Stimulated activated CD8-positive, alpha-beta memory T cell treated with anti-CD3 and anti-CD28 coated beads, Interleukin-15, amount 100 ng/mL, for 1 hour (primary cell): ENCODE results near the gene INPPL1.
"Not testable (repeated sequence)": the region's sequence is repeated elsewhere in the genome, so short reads cannot be mapped to it uniquely, and the experiment has no call there.

Experiments
- DNase-seq: peaks from one replicate; pipeline ENCODE4 v3.0.0-alpha.2; 2020; ENCODE audit warnings: low read depth

Gene INPPL1, protein sequence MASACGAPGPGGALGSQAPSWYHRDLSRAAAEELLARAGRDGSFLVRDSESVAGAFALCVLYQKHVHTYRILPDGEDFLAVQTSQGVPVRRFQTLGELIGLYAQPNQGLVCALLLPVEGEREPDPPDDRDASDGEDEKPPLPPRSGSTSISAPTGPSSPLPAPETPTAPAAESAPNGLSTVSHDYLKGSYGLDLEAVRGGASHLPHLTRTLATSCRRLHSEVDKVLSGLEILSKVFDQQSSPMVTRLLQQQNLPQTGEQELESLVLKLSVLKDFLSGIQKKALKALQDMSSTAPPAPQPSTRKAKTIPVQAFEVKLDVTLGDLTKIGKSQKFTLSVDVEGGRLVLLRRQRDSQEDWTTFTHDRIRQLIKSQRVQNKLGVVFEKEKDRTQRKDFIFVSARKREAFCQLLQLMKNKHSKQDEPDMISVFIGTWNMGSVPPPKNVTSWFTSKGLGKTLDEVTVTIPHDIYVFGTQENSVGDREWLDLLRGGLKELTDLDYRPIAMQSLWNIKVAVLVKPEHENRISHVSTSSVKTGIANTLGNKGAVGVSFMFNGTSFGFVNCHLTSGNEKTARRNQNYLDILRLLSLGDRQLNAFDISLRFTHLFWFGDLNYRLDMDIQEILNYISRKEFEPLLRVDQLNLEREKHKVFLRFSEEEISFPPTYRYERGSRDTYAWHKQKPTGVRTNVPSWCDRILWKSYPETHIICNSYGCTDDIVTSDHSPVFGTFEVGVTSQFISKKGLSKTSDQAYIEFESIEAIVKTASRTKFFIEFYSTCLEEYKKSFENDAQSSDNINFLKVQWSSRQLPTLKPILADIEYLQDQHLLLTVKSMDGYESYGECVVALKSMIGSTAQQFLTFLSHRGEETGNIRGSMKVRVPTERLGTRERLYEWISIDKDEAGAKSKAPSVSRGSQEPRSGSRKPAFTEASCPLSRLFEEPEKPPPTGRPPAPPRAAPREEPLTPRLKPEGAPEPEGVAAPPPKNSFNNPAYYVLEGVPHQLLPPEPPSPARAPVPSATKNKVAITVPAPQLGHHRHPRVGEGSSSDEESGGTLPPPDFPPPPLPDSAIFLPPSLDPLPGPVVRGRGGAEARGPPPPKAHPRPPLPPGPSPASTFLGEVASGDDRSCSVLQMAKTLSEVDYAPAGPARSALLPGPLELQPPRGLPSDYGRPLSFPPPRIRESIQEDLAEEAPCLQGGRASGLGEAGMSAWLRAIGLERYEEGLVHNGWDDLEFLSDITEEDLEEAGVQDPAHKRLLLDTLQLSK

DNA sequence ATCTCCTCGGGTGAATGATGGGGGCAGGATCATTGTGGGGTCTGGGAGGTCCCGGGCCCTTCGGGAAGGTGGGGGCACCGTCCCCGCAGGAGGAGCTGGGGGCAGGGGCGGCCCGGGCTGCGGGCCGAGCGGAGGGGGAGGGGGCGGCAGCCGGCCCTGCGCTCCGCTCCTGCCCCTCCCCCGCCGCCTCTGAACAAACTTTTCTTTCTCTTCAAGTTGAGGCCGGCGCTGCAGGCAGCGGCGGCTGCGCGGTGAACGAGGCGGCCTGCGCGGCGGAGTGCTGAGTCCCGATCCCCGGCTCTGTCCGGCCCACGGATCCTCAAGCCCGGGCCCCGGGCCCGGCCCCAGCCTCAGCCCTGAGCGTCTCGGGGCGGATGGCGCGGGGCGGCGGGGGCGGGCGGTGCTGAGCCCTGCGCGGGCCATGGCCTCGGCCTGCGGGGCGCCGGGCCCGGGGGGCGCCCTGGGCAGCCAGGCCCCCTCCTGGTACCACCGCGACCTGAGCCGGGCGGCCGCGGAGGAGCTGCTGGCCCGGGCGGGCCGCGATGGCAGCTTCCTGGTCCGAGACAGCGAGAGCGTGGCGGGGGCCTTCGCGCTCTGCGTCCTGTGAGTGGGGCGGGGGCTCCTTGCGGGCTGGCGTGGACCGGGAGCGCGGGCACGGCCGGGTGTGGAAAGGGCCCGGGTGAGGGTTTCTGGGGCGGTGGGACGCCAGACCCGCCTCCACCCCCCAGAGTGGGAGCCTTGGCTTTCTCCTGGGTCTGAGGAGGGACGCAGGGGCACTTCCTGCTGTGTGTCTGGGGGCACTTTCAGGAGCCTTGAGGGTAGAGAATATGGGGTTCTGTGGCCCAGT, at the start of gene INPPL1:
TSS of gene INPPL1 (plus strand) at position 204 of the 847 bp plus-strand sequence. CDS start at position 422, 218 bp downstream.
- no peak for DNase-seq

DNA sequence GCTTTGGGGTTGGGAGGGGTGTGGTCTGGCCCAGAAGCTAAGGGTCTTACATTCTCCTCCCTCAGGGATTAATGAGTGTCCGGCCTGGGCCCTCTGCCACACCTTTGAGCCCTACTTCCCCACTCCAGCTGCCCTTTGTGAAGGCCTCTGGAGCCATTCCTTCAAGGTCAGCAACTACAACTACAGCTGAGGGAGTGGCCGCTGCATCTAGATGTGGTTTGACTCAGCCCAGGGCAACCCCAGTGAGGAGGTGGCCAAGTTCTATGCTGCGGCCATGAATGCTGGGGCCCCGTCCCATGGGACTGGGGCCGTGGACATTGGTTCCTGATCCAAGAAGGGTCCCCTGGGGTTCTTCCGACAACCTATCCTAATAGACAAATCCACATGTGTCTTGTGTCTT, 46.9 kb upstream of the INPPL1 start:
- no peak for DNase-seq

DNA sequence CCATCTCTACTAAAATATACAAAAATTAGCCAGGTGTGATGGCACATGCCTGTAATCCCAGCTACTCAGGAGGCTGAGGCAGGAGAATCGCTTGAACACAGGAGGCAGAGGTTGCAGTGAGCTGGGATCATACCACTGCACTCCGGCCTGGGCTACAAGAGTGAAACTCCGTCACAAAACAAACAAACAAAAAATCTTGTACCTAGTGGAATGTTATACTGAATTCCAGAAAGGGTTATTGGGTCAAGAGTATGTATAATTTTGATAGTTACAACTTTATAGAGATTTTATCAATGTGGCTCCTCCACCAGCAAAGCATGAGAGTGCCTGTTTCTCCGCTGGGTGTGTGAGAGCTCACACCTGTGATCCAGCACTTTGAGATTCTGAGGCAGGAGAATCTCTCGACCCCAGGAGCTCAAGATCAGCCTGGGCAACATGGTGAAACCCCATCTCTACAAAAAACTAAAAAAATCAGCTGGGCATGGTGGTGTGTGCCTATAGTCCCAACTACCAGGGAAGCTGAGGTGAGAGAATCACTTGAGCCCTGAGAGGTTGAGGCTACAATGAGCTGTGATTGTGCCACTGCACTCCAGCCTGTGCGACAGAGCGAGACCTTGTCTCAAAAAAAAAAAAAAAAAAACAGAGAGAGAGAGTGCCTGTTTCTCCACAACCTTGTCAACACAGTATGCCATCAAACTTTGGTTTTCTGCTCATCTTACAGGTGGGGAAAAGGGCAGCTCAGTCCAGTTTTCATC, 45.3 kb upstream of the INPPL1 start:
- DNase-seq: no peak

DNA sequence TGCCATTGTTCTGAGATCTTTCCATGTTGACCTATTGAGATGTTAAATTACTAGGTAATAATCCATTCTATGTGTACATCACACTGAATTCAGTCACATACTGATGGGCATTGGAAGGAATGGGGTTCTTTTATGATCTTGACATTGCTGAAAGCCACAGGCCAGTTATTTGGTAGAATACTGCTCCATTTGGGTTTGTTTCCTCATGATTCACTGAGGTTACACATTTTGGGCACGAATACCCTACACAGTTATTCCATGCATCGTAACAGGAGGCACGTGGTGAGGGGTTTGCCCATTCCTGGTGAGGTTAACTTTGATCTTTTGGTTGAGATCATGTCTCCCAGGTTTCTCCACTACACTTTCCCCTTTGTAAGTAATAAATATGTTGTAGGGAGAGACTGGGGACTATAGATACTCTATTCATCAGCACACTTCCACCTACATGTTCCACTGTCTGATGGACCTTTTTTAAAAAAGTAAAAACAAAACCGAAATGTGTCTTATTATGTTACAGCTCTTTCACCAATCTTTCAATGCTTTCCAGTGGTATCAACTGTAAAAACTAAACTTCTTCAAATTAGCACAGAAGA, 44.7 kb upstream of the INPPL1 start:
- DNase-seq: no peak

DNA sequence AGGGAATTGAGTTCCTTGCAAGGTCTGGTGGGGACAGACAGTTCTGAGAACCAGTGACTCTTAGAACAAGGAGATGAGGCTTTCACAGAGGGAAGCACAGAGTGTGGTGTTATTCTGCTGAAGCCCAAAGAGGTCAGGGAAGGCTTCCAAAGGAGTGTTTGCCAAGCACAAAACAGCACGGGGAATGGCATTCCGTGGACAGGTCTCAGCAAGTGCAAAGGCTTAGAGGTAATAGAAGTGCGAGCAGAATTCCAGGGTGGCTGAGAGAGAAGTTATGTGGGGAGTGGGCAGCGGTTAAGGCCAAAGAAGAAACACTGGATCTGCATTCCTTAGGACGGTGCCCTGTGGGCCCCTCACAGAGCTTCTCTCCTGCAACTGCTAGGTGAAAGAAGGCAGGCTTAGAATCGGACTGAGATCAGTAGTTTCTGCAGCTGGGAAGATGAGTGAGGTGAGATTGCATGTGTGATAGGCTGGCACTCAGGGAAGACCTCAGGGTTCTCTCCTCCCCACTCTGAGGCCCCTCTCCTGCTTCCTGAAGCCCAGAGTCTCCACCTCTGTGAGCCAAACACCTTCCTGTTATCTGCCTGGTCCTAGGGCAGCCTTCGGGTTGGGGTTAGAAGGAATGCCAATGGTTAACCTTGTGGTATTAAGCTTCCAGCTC, 43.5 kb upstream of the INPPL1 start:
- DNase-seq: not testable (repeated sequence)

DNA sequence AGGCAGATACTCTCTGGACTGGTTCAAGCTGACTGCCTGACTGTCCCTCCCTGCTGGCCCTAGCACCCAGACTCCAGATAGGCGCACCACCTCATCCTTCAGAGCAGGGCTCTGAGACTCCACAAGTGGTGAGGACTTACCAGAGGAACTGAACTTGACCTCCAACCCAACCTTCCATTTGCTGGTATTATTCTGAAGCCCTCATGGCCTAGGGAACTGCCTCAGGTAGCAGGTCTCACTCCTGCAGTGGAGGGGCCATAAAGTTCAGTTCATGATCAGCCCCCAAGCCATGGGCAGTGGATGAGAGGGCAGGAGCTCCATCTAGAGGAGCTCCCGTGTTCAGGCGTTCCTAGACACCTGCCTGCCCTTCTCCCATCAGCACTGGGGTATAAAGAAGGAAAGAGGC, 43.0 kb upstream of the INPPL1 start:
- not testable (repeated sequence) for DNase-seq

DNA sequence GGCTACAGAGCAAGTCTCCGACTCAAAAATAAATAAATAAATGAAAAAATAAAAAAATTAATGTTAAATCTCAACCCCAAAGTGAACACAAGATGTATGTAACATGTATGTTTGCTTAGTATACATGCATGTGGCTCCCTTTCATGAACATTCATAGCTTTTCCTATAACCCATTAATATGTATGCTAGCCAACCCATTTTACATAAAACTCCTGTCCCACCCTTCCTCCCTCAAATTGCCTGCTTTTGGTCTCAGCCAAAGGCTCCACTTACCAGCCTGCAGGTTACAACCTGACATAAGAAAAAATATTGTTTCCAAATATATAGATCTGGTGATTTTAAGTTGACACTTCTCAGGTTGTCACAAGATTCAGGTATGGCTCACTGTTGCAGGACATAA, 36.3 kb upstream of the INPPL1 start:
- no peak for DNase-seq

DNA sequence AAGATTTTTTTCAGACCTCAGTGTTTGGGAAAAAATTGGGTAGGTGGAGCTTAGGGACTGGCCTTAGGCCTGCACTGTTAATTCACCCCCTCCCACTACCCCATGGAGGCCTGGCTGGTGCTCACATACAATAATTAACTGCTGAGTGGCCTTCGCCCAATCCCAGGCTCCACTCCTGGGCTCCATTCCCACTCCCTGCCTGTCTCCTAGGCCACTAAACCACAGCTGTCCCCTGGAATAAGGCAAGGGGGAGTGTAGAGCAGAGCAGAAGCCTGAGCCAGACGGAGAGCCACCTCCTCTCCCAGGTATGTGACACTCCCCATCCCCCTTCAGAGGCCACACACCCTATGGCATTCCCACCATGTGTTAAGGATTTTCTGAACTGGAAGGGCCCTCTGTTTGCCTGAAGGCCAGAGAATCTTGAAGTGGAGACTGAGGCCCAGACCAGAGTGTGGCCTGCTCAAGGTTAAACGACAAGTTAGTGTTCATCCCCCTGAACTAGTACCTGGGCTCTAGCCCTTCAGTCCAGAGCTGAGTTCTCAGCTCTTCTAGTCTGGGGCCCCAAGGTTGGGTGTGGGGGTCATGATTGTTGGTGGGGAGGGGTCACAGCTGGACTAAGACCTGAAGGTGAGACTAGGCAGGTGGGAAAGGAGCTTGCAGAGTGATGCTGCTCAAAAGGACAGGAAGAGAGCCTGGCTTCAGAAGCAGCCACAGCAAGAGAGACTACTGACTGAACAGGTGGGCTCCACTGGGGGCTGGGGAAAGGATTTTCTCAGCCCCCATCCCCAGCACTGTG, 34.9 kb upstream of the INPPL1 start:
- no peak for DNase-seq

DNA sequence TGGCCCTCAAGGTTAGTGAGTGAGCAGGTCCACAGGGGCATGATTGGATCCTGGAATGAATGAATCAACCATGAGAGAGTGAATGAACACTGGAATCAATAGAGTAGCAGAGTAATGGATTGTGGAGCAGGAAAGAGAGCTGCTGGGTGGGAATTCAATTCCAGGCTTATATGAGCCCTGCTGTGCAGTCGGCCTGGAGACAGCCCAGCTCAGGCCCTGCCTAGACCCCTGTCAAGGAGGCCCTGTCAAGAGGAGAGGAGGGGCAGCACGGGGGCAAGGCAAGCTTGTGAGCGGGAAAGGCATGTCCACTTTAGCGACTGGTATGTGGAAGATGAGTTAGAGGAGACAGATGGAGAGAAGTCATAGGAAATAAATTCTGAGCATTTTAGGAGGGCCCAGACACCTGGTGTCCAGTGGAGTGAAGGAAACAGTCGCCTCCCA, 33.9 kb upstream of the INPPL1 start:
- no peak for DNase-seq

DNA sequence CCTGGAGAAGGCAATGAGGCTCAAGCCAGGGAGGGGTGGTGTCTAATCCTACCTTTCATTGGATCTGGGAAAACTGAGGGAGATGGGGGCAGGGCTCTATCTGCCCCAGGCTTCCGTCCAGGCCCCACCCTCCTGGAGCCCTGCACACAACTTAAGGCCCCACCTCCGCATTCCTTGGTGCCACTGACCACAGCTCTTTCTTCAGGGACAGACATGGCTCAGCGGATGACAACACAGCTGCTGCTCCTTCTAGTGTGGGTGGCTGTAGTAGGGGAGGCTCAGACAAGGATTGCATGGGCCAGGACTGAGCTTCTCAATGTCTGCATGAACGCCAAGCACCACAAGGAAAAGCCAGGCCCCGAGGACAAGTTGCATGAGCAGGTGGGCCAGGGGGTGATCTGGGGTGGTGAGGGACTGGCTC, 32.6 kb upstream of the INPPL1 start, which contains the start of gene FOLR1:
TSS of gene FOLR1 (plus strand) at position 180 of the 421 bp plus-strand sequence. CDS start at position 214, 34 bp downstream.
- no peak for DNase-seq

DNA sequence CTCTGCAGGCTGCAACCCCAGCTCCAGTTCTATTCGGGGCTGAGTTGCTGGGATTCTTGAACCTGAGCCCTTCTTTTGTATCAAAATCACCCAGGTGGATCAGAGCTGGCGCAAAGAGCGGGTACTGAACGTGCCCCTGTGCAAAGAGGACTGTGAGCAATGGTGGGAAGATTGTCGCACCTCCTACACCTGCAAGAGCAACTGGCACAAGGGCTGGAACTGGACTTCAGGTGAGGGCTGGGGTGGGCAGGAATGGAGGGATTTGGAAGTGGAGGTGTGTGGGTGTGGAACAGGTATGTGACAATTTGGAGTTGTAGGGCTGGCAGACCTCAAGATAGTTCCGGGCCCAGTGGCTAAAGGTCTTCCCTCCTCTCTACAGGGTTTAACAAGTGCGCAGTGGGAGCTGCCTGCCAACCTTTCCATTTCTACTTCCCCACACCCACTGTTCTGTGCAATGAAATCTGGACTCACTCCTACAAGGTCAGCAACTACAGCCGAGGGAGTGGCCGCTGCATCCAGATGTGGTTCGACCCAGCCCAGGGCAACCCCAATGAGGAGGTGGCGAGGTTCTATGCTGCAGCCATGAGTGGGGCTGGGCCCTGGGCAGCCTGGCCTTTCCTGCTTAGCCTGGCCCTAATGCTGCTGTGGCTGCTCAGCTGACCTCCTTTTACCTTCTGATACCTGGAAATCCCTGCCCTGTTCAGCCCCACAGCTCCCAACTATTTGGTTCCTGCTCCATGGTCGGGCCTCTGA, 28.9 kb upstream of the INPPL1 start:
- DNase-seq: no peak

DNA sequence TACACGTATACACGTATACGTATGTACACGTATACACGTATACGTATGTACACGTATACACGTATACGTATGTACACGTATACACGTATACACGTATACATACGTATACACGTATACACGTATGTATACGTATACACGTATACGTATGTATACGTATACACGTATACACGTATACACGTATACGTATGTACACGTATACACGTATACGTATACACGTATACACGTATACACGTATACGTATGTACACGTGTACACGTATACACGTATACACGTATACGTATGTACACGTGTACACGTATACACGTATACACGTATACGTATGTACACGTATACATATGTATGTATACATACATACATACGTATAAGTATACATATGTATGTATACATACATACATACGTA, 23.1 kb upstream of the INPPL1 start:
- not testable (repeated sequence) for DNase-seq

DNA sequence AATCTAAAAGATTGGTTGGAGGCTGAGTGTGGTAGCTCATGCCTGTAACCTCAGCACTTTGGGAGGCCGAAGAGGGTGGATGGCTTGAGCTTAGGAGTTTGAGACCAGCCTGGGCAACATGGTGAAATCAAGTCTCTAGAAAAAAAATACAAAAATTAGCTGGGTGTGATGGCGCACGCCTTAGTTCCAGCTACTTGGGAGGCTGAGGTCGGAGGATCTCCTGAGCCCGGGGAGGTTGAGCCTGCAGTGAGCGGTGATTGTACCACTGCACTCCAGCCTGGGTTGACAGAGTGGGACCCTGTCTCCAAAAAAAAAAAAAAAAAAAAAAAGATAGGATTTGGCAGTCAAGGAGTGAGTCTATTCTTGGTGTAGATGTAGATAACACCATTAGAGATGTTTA, 22.0 kb upstream of the INPPL1 start:
- DNase-seq: no peak

DNA sequence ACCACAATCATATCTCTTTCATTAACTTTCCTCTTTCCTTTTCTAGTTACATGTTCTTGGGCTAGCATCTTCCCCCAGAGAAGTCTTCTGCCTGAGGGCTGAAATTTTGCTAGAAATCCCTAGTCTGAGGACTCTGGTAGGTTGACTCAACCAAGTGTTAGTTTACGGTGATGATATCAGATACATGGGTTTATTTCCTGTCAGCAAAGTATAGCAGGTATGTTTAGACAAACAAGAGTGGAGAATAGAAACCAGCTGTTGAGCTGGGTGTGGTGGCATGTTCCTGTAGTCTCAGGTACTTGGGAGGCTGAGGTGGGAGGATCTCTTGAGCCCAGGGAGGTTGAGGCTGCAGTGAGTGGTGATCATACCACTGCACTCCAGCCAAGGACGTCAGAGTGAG, 21.4 kb upstream of the INPPL1 start:
- no peak for DNase-seq

DNA sequence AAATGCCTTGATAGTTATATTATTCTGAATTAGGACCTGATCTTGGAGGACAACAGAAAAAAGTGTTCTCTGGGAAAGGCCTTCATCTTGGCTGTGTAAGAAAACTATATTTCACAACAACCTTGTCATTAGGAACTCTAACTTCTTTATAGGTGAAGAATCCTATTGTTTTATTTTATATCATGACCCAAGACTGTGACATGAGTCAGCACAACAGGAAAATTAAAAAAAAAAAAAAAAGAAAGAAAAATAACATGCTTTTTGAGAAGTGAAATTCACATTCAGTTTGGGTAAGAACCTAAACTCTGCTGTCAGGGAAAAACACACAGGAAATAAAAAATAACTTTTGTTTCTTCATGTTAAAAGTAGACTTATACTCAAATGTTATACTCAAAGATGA, 19.7 kb upstream of the INPPL1 start:
- DNase-seq: no peak

DNA sequence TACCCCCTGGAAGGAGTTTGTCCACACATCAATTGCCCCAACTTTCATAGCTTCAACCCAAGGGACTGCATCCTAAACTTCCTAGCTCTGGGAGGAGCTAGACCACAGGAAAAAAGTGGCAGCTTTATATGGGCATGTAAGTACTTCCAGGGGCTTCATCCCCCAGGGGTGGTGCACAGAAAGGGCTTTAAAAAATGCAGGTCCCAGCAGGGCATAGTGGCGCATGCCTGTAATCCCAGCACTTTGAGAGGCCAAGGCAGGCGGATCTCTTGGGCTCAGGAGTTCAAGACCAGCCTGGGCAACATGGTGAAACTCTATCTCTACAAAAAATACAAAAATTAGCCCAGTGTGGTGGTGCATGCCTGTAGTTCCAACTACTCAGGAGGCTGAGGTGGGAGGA, 17.8 kb upstream of the INPPL1 start:
- not testable (repeated sequence) for DNase-seq

DNA sequence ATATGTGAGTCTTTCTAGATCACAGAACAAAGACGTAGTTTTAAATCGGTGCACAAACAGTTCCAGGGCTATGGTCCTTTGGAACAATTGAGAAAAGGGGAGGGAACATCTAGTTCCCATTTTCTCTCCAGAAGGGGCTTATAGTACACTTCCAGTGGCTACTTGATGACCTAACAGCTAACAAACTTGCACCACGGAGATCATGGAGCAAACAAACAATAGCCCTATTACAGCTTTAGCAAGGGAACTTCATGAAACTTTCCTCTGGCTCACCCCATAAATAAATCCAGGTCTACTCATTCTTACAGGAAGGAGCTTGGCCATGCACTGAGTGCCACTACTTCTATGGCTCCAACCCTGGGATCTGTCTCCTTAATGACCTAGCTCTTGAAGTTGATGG, 16.3 kb upstream of the INPPL1 start:
- DNase-seq: no peak

DNA sequence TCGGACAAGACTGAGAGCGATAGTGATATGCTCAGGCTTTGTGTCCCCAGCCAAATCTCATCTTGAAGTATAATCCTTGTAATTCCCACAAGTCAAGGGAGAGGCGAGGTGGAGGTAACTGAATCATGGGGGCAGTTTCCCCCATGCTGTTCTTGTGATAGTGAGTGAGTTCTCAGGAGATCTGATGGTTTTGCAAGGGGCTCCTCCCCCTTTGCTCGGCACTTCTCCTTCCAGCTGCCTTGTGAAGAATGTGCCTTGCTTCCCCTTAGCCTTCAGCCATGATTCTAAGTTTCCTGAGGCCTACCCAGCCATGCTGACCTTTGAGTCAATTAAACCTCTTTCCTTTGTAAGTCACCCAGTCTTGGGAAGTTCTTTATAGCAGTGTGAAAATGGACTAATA, 15.5 kb upstream of the INPPL1 start:
- no peak for DNase-seq
